Right atrium auricular region (tissue), 2 donors: Measurements from ENCODE around the gene NBAS. TPM values are rescaled to one million over a fixed set of nuclear protein-coding genes. Genes with fewer than 3 reads are reported as not detected.

ENCODE experiments used
- DNase-seq: peaks from one replicate; pipeline ENCODE4 v3.0.0-alpha.2; 2019; ENCODE audit warnings: low spot score
- H3K27ac ChIP-seq, 2 donors: fragments of 200-600 bp; sonication (generic); 1 replicate in 1 of 2; 2 replicates in 1 of 2; pipeline ENCODE4 v1.5.1; 2016 to 2019
- H3K27me3 ChIP-seq, 2 donors: fragments of 200-600 bp; sonication (generic); one replicate each; pipeline versions ENCODE4 v1.5.1 to v1.6.0; 2017 to 2019
- H3K36me3 ChIP-seq: fragments of 200-600 bp; sonication (generic); one replicate; pipeline ENCODE4 v1.5.1; 2016
- H3K4me1 ChIP-seq, 2 donors: fragments of 200-600 bp; sonication (generic); one replicate each; pipeline versions ENCODE4 v1.5.1 to v1.6.0; 2017 to 2019
- H3K4me3 ChIP-seq, 2 donors: fragments of 200-600 bp; sonication (generic); 1 replicate in 1 of 2; 2 replicates in 1 of 2; pipeline ENCODE4 v1.5.1; 2017 to 2019; ENCODE audit warnings: mild to moderate bottlenecking in 1 of 2, moderate library complexity in 1 of 2
- H3K9me3 ChIP-seq, 2 donors: fragments of 200-600 bp; sonication (generic); one replicate each; pipeline ENCODE4 v1.5.1; 2019
- total RNA-seq, 2 donors: library from RNA; depleted of rRNA; stranded (reverse); fragments of >200 nt; gene quantifications; one replicate each; pipeline ENCODE4 v1.1.0, GENCODE V29; 2016
- TF ChIP-seq, protein P1 (sequence below), 2 donors: fragments of 200-600 bp; sonication (generic); IDR thresholded peaks; one replicate each; pipeline ENCODE4 v1.5.1; 2019; ENCODE audit warnings: antibody characterized with exemption in 2 of 2

NBAS gene
- total RNA-seq, 2 donors from 2014 or later, result 31.1 to 39.1 TPM

- no peak overlapping the region for H3K4me3 ChIP-seq
- no peak overlapping the region for H3K27ac ChIP-seq
- no peak for DNase-seq
- TF ChIP-seq, protein P1, sequence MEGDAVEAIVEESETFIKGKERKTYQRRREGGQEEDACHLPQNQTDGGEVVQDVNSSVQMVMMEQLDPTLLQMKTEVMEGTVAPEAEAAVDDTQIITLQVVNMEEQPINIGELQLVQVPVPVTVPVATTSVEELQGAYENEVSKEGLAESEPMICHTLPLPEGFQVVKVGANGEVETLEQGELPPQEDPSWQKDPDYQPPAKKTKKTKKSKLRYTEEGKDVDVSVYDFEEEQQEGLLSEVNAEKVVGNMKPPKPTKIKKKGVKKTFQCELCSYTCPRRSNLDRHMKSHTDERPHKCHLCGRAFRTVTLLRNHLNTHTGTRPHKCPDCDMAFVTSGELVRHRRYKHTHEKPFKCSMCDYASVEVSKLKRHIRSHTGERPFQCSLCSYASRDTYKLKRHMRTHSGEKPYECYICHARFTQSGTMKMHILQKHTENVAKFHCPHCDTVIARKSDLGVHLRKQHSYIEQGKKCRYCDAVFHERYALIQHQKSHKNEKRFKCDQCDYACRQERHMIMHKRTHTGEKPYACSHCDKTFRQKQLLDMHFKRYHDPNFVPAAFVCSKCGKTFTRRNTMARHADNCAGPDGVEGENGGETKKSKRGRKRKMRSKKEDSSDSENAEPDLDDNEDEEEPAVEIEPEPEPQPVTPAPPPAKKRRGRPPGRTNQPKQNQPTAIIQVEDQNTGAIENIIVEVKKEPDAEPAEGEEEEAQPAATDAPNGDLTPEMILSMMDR (IDR thresholded peaks at IDR 0.05), result no peak
- no peaks in the 10 kb centered on the region for H3K4me1 ChIP-seq
- no peaks in the 10 kb centered on the region for H3K27me3 ChIP-seq
- H3K36me3 ChIP-seq, result peaks cover 5% of the 10 kb centered on the region
- H3K9me3 ChIP-seq, result no peaks in the 10 kb centered on the region
These were observed 260.2 kb downstream of the NBAS start for GRCh38 chr2:15300624-15301573.

DNA sequence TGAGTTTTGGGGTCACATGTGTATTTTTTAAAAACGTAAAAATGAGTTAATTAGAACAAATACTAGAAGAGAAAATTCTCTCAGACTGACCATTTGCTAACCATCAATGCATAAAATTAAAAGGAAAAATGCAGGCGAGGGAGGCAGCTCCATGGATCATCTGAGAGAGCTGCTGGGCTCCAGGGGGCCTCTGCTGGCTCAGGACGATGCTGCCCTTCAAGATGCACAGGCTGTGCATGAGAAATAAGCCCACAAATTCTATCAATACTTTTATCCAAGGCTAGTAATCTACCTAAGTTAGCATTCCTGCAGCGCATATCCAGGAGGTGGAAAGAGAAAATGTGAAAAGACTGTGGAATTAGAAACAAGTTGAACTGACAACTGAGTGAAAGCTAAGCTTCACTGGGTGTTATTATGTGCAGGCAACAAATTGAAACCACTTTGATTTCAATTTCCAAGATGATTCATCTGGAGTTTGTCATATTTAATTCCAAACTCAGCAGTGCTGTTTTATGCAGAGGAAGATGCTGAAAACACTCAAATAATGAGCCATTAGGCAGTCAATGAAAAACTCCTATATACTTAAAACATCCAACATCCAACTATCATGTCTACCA lies 261.1 kb downstream of the NBAS start:
- Histone ChIP-seq H3K4me1 (no peaks in the 10 kb centered on the region), H3K27me3 (no peaks in the 10 kb centered on the region), H3K9me3 (no peaks in the 10 kb centered on the region), H3K27ac (no peak overlapping the region), H3K36me3 (peaks cover 11% of the 10 kb centered on the region), H3K4me3 (no peak overlapping the region)
- TF ChIP-seq, protein P1 (IDR thresholded peaks at IDR 0.05), result no peak
- DNase-seq, result no peak

DNA sequence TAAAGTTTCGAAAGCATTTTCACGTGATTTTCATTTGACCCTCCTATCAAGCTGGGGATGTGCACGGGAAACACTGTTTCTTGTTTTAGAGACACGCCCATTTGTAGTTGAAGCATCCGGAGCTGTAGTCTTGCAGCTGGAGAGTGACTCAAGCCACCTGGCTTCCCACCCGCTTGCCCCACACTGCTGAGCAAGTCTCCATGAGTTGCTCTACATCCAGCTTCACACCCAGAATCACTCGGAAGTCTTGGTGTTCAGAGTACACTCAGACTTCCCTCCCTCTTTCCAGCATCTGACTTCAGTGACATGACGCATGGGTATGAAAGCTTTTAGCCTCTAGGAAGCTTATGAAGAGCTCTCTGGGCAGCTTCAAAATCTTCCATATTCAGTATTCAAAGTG lies 262.4 kb downstream of the NBAS start:
- H3K4me3 ChIP-seq, result no peak overlapping the region
- H3K4me1 ChIP-seq, result no peaks in the 10 kb centered on the region
- peaks cover 11% of the 10 kb centered on the region for H3K36me3 ChIP-seq
- no peaks in the 10 kb centered on the region for H3K27me3 ChIP-seq
- no peak for DNase-seq
- TF ChIP-seq, protein P1 (IDR thresholded peaks at IDR 0.05), result no peak
- no peaks in the 10 kb centered on the region for H3K9me3 ChIP-seq
- H3K27ac ChIP-seq, result no peak overlapping the region

GRCh38 chr2:15293262-15293937 lies 267.7 kb downstream of the NBAS start:
- TF ChIP-seq, protein P1 (IDR thresholded peaks at IDR 0.05), result no peak
- DNase-seq, result no peak
- Histone ChIP-seq H3K4me1 (no peaks in the 10 kb centered on the region), H3K27ac (no peak overlapping the region), H3K36me3 (peaks cover 24% of the 10 kb centered on the region), H3K27me3 (no peaks in the 10 kb centered on the region), H3K9me3 (no peaks in the 10 kb centered on the region), H3K4me3 (no peak overlapping the region)

DNA sequence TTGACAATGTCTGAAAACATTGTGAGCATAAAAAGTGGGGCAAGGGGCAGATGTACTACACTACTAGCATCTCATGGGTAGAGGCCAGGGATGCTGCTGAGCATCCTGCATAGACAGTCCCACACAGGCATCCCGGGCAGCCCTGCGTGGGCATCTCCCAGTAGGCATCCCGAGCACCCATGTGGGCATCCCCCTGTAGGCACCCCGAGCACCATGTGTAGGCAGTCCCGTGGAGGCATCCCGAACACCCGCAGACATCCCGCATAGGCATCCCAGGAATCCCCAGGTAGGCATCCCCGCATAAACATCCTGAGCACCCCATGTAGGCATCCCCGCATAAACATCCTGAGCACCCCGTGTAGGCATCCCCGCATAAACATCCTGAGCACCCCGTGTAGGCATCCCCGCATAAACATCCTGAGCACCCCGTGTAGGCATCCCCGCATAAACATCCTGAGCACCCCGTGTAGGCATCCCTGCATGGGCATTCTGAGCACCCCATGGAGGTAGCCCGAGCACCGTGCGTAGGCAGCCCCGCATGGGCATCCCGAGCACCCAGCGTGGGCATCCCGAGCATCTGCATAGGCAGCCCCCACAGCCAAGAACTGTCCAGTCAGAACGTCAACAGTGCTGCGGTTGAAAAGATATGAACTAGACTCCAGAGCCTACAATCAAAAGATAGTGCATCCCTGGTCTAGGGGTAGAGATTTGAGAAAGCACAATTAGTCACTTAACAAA lies 273.5 kb downstream of the NBAS start:
- no peak overlapping the region for H3K4me3 ChIP-seq
- no peaks in the 10 kb centered on the region for H3K4me1 ChIP-seq
- no peaks in the 10 kb centered on the region for H3K9me3 ChIP-seq
- no peaks in the 10 kb centered on the region for H3K27me3 ChIP-seq
- TF ChIP-seq, protein P1 (IDR thresholded peaks at IDR 0.05), result no peak
- H3K27ac ChIP-seq, result no peak overlapping the region
- H3K36me3 ChIP-seq, result peaks cover 20% of the 10 kb centered on the region
- DNase-seq, result no peak
